Measurements from ENCODE around the gene ADPRHL1. TPM values are rescaled to one million over a fixed set of nuclear protein-coding genes. Genes with fewer than 3 reads are reported as not detected.

Gene ADPRHL1
- total and polyA plus RNA-seq, 2 donors (not counting 3 experiments of a cell fraction or from before 2014, with no cell fraction given): 0.52 to 0.97 TPM

- TF ChIP-seq MAX (IDR thresholded peaks at IDR 0.05; ENCODE audit: insufficient read depth, insufficient read length): no peak
- no peak for TF ChIP-seq MYC (IDR thresholded peaks at IDR 0.05; ENCODE audit: low read depth, low read length)
- TF ChIP-seq JUN (IDR thresholded peaks at IDR 0.05; ENCODE audit: borderline replicate concordance, insufficient read depth, insufficient read length, low read depth): no peak
- TF ChIP-seq GATA2 (IDR thresholded peaks at IDR 0.05; ENCODE audit: insufficient read depth, insufficient read length, low read depth, low read length): no peak
- no peak for TF ChIP-seq POLR2AphosphoS5 (IDR thresholded peaks at IDR 0.05; ENCODE audit: insufficient read depth, low read depth, low read length)
- TF ChIP-seq FOS (IDR thresholded peaks at IDR 0.05; ENCODE audit: borderline replicate concordance, insufficient read depth, low read length): no peak
- no peak for TF ChIP-seq EZH2 (IDR thresholded peaks at IDR 0.05; ENCODE audit: borderline replicate concordance, low read depth, low read length, severe bottlenecking)
- no peak for TF ChIP-seq CTCF (IDR thresholded peaks at IDR 0.05; ENCODE audit: extremely low read depth in 1 of 2, insufficient read depth in 1 of 2, low read depth in 1 of 2, low read length in 2 of 2)
- Histone ChIP-seq H3K9me1 (replicated peaks; ENCODE audit: control insufficient read depth, extremely low read depth, insufficient read depth, low read length) (no peaks in the 10 kb centered on the region), H3K27me3 (ENCODE audit: control insufficient read depth in 2 of 2, insufficient read depth in 2 of 2, low read length in 2 of 2) (no peaks in the 10 kb centered on the region), H3K36me3 (ENCODE audit: control insufficient read depth in 2 of 2, extremely low read depth in 1 of 2, insufficient read depth in 2 of 2, low read length in 2 of 2) (peaks cover 0 to 2% of the 10 kb centered on the region in 2 experiments), H3K9ac (replicated peaks; ENCODE audit: extremely low read depth, insufficient read depth, low read length) (peak overlapping the region; percentile 75), H3K4me1 (ENCODE audit: control insufficient read depth, extremely low read depth, insufficient read depth, low read length) (peaks cover 37% of the 10 kb centered on the region), H3K27ac (ENCODE audit: insufficient read depth, low read depth, low read length) (peak overlapping the region; percentile 63), H3K4me3 (replicated peaks in 1 of 3; ENCODE audit: insufficient read depth in 1 of 3, low read depth in 1 of 3, low read length in 3 of 3) (peak overlapping the region; percentile 40 to 65 (median 61)), H3K9me3 (replicated peaks; ENCODE audit: control insufficient read depth, insufficient read depth, low read length) (no peaks in the 10 kb centered on the region), H4K20me1 (replicated peaks; ENCODE audit: control insufficient read depth, extremely low read depth, insufficient read depth, low read length) (no peaks in the 10 kb centered on the region), H3K4me2 (ENCODE audit: insufficient read depth, low read length) (peak overlapping the region; percentile 84), H2AFZ (ENCODE audit: low read depth, low read length) (peak overlapping the region; percentile 78), H3K79me2 (ENCODE audit: control insufficient read depth, insufficient read depth, low read length) (peaks cover 83% of the 10 kb centered on the region)
- intact Hi-C loops (cut with micrococcal nuclease): loop anchor here (2.0 kb wide), 2 partner anchors 57 to 193 kb away; partner anchors contain the start of gene LAMP1
- dilution Hi-C loops (cut with MboI; ENCODE audit: extremely low pct_ligation_motif_present, low sequenced_read_pairs): no loop called here
- CTCF ChIA-PET: interaction anchor here (2.2 to 2.4 kb wide), 2 partner anchors 32 to 72 kb away, joined by 12 to 13 read pairs; no protein-coding TSS in a partner anchor
- POLR2A ChIA-PET: interaction anchor here (0.6 to 0.7 kb wide), 2 partner anchors 29 to 57 kb away, joined by 3 to 5 read pairs; no protein-coding TSS in a partner anchor
- peak; percentile 48 for DNase-seq (ENCODE audit: low read depth, low spot score)
- BruUV-seq (replicated peaks): no TSS peak
- FAIRE-seq: peak; percentile 82
Observed at GRCh38 chr13:113489549-113490495, 36.5 kb upstream of the ADPRHL1 start.

All from endothelial cell of umbilical vein (primary cell).